Stomach (tissue), 4 donors: ENCODE results near the gene PTOV1.

Source experiments
- CTCF ChIP-seq, 7 experiments: fragments of 450-650 bp in 4 of 7; fragments of 200-600 bp in 3 of 7; sonication (generic) in 3 of 7; IDR thresholded peaks; one replicate each; pipeline ENCODE4 v1.5.1; 2016 to 2019; ENCODE audit warnings: antibody characterized with exemption in 7 of 7, control low read depth in 2 of 7, mild to moderate bottlenecking in 1 of 7
- POLR2A ChIP-seq, 4 donors: fragments of 450-650 bp; IDR thresholded peaks; one replicate each; pipeline ENCODE4 v1.6.1; 2016; ENCODE audit warnings: antibody characterized with exemption in 4 of 4, control low read depth in 2 of 4, mild to moderate bottlenecking in 1 of 4, moderate library complexity in 1 of 4

GRCh38 chr19:49872245-49873128, 21.5 kb downstream of the PTOV1 start:
- TF ChIP-seq CTCF (IDR thresholded peaks at IDR 0.05) (no peak), POLR2A (IDR thresholded peaks at IDR 0.05) (no peak)
